Retinal pigment epithelial cell (primary cell): ENCODE measurements around the gene EFTUD2.

Experiments
- DNase-seq: peaks from one replicate; pipeline ENCODE4 v3.0.0-alpha.2; 2010; ENCODE audit warnings: low read depth
- H3K4me3 ChIP-seq: 2 replicates; pipeline ENCODE4 v1.5.1; 2011; ENCODE audit warnings: mild to moderate bottlenecking, low read length, control low read depth, moderate library complexity
- CTCF ChIP-seq: conservative IDR thresholded peaks from 2 replicates; pipeline ENCODE4 v1.5.1; 2011; ENCODE audit warnings: low read depth, low read length, control low read depth, inconsistent platforms

Gene EFTUD2

DNA sequence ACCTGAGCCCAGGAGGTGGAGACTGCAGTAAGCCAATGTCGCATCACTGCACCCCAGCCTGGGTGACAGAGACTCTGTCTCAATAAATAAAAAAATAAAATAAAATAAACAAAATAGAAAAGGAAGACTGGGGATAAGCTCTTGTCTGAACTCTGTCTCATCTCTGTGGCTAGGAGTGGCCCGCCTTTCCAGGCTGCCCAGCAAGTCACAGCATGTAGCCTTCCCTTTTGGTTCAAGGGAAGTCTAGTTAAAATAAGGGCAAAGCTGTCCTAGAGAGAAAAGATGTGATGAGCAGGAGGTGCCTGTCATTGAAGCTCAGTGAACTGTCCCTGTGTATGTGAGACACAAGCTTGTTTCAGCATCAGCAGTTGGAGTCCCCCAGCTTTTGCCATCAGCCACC lies 18.8 kb upstream of the EFTUD2 start:
- no peak for DNase-seq
- H3K4me3 ChIP-seq: no peak overlapping the region
- no peak for TF ChIP-seq CTCF

DNA sequence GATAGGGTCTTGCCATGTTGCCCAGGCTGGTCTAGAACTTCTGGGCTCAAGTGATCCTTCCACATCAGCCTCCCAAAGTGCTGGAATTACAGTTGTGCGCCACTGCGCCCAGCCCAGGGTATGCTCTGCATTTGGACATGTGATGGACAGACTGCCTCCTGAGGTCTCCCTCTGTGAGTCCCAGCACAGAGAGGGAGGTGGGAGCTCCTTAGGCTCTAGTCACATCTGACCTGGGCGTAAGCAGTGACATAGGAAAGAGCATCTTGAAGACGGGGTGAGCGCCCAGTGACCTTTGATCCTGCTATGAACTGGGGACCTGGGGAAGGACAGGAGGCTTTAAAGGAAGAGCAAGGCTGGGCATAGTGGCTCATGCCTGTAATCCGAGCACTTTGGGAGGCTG lies 18.2 kb upstream of the EFTUD2 start:
- DNase-seq: no peak
- no peak overlapping the region for H3K4me3 ChIP-seq
- TF ChIP-seq CTCF: no peak

DNA sequence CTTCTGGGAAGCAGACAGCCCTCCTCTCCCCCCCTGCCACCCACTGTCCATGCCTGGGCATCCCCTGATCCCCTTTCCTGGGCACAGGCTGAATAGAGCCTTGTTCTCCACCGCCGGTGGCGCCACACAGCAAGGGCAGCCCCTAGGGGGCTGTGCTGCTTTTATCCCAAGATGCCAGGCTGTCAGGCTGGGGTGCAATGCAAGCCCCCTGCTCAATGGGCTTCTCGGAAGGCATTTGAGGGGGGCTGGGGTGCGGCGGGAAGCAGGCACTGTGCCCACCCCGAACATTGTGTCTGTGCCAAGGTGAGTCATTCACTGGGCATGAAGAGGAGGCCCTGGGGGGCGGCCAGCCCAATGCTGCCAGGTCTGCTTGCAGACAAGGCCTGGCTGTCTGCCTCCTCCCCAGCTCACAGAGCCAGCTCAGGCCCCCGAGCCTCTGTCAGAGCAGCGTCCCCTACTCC lies 17.6 kb upstream of the EFTUD2 start:
- no peak for DNase-seq
- TF ChIP-seq CTCF: peak; percentile 44
- H3K4me3 ChIP-seq: no peak overlapping the region

DNA sequence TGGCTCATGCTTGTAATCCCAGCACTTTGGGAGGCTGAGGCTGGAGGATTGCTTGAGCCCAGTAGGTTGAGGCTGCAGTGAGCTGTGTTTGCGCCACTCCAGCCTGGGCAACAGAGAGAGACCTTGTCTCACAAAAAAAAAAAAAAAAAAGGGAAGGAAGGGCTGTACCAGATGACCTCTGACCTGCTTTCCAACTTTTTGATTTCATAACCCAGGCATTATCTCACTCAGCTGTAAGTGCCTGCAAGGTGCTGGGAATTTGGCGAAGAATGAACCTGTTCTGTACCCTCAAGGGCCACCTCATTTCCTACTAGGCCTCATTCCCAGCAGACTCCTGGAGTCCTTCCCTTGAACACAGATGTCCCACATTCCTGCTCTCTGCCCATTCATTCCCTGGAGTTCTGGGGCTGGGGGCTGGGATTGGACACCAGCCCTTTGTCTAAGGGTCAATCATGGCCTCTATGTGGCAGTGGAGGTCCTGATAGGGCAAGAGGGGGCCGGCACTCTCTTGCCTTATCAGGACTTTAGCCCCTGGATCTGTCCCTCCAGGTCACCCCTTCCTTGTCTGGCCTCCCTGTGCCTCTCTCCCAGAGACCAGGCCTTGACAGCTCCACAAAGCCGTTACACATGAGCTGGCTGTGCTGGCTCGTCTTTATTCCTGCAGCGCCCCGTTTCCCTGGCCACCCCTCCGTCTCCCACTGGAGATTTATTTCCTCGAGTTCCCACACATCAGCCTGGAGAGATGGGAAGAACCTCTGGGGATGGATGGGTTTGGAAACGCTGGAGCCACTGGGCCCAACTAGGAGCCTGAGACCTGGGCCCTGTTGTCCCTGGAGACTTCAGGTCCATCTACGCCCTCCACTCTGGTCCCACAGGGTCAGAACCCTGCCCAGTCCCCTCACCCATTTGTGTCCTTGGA lies 16.9 kb upstream of the EFTUD2 start:
- H3K4me3 ChIP-seq: no peak overlapping the region
- no peak for TF ChIP-seq CTCF
- DNase-seq: no peak

DNA sequence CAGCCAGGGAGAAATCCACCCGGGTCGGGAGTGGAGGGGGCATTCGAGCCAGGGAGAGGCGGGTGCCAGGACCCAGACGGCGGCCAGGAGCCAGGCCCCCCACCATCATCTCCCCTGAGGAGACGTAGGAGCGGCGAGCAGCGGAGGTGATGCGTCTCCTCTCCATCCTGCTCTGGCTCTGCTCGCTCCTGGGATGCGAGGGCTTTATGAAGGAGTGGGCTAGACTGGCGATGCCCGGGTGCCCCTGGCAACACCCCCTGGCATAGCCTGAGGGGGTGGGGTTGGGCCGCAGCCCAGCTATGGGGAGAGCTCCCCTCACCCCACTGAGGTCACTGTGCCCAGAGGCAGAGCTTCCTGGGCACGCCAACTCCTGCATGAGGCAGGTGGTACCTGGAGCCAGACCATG lies 16.1 kb upstream of the EFTUD2 start, which contains the start of gene GFAP:
TSS of gene GFAP (minus strand) at position 180 of the 406 bp plus-strand sequence. CDS start at position 166, 14 bp downstream.
- H3K4me3 ChIP-seq: no peak within 1 kb of the TSS
- no peak for DNase-seq
- no peak for TF ChIP-seq CTCF

- H3K4me3 ChIP-seq: no peak overlapping the region
- DNase-seq: no peak
- TF ChIP-seq CTCF: no peak
These were observed 15.5 kb upstream of the EFTUD2 start for GRCh38 chr17:44914698-44915271.

DNA sequence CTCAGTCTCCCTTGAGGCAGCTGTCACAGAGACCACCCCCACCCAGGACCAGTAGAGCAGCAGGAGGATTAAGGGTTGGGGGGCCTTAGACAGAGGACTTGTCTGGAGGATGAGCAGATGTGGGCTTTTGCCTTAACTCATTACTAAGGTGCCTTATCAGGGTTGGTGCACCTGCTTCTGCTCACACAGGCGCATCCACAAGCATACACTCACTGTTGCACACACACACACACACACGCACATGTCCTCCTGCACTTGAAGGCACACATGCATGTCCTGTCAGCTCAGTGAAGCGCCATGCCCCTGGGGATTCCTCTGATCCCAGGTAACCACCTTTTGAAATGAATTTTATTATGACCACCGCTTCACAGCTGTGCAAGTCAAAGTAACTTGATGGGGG lies 14.9 kb upstream of the EFTUD2 start:
- no peak for TF ChIP-seq CTCF
- no peak for DNase-seq
- no peak overlapping the region for H3K4me3 ChIP-seq
